Thyroid gland (tissue), 4 donors: ENCODE data around the gene CRTC3. TPM values are rescaled to one million over a fixed set of nuclear protein-coding genes. Genes with fewer than 3 reads are reported as not detected.
A peak's percentile ranks its signal among the peaks of the same experiment; 100 is the strongest.
"Not testable (repeated sequence)": the region's sequence is repeated elsewhere in the genome, so short reads cannot be mapped to it uniquely, and the experiment has no call there.

Experiments
- DNase-seq, 2 donors: peaks; one replicate each; pipeline ENCODE4 v3.0.0-alpha.2; 2019
- H3K27ac ChIP-seq, 3 donors: fragments of 200-600 bp; sonication (generic); 1 replicate in 2 of 3; 2 replicates in 1 of 3; pipeline ENCODE4 v1.5.1; 2016 to 2019; ENCODE audit warnings: mild to moderate bottlenecking in 1 of 3, moderate library complexity in 1 of 3
- H3K27me3 ChIP-seq: fragments of 200-600 bp; sonication (generic); one replicate; pipeline ENCODE4 v1.5.1; 2019
- H3K36me3 ChIP-seq, 2 donors: fragments of 200-600 bp; sonication (generic); one replicate each; pipeline ENCODE4 v1.5.1; 2016 to 2019
- H3K4me1 ChIP-seq, 2 donors: fragments of 200-600 bp; sonication (generic); one replicate each; pipeline ENCODE4 v1.5.1; 2017 to 2019
- H3K4me3 ChIP-seq, 3 donors: fragments of 200-600 bp; sonication (generic); replicated peaks in 1 of 3; 1 replicate in 2 of 3; 2 replicates in 1 of 3; pipeline ENCODE4 v1.5.1; 2016; ENCODE audit warnings: mild to moderate bottlenecking in 1 of 3
- H3K9me3 ChIP-seq: fragments of 200-600 bp; sonication (generic); one replicate; pipeline ENCODE4 v1.5.1; 2017
- CTCF ChIP-seq, 6 experiments: fragments of 200-600 bp in 3 of 6; fragments of 450-650 bp in 3 of 6; sonication (generic) in 3 of 6; IDR thresholded peaks; one replicate each; pipeline ENCODE4 v1.5.1; 2016 to 2019; ENCODE audit warnings: antibody characterized with exemption in 6 of 6, mild to moderate bottlenecking in 2 of 6, inconsistent platforms in 1 of 6, moderate library complexity in 1 of 6
- POLR2A ChIP-seq, 2 donors: fragments of 450-650 bp; IDR thresholded peaks; one replicate each; pipeline ENCODE4 v1.6.1; 2017; ENCODE audit warnings: antibody characterized with exemption in 2 of 2, mild to moderate bottlenecking in 2 of 2, moderate library complexity in 1 of 2
- WGBS, 2 donors: methylation state at CpG; one replicate each; pipeline ENCODE4 v1.1.5; 2017; 5-methylcytosine and 5-hydroxymethylcytosine counted together
- intact Hi-C: fragments of 100-400 bp; cut with DNase I; formaldehyde crosslinking; loops from one replicate; pipeline ENCODE4 v1.15.1; 2023
- total RNA-seq, 4 donors: library from RNA; depleted of rRNA; stranded (reverse); fragments of >200 nt; gene quantifications; one replicate each; pipeline ENCODE4 v1.2.3, GENCODE V29; 2016

The CRTC3 gene
- total RNA-seq, 4 donors from 2014 or later, result 49.4 to 76.0 (median 62.6) TPM

GRCh38 chr15:90512276-90512675 lies 17.4 kb upstream of the CRTC3 start:
- WGBS, 2 donors, result 77 to 89% methylated on average over 2 of the region's 2 CpGs
- Histone ChIP-seq H3K27ac (no peak overlapping the region), H3K9me3 (no peaks in the 10 kb centered on the region), H3K27me3 (no peaks in the 10 kb centered on the region), H3K4me1 (peaks cover 0 to 13% of the 10 kb centered on the region in 2 donors), H3K4me3 (no peak overlapping the region), H3K36me3 (no peaks in the 10 kb centered on the region)
- TF ChIP-seq CTCF (IDR thresholded peaks at IDR 0.05), result no peak
- TF ChIP-seq POLR2A (IDR thresholded peaks at IDR 0.05), result no peak
- intact Hi-C loops, result no loop called here
- no peak for DNase-seq

GRCh38 chr15:90512981-90513380 lies 16.7 kb upstream of the CRTC3 start:
- intact Hi-C loops, result no loop called here
- Histone ChIP-seq H3K27me3 (no peaks in the 10 kb centered on the region), H3K4me3 (no peak overlapping the region), H3K27ac (no peak overlapping the region), H3K9me3 (no peaks in the 10 kb centered on the region), H3K4me1 (peaks cover 0 to 13% of the 10 kb centered on the region in 2 donors), H3K36me3 (no peaks in the 10 kb centered on the region)
- peak; percentile 51 to 58 for DNase-seq
- WGBS, 2 donors, result 34 to 56% methylated on average over 3 of the region's 3 CpGs
- TF ChIP-seq CTCF (IDR thresholded peaks at IDR 0.05) (no peak), POLR2A (IDR thresholded peaks at IDR 0.05) (no peak)

- 89 to 97% methylated on average over 2 of the region's 2 CpGs for WGBS, 2 donors
These were observed 16.3 kb upstream of the CRTC3 start for GRCh38 chr15:90513448-90513847.

GRCh38 chr15:90513893-90514292 lies 15.8 kb upstream of the CRTC3 start:
- H3K9me3 ChIP-seq, H3K36me3 ChIP-seq, H3K27me3 ChIP-seq, H3K27ac ChIP-seq, H3K4me3 ChIP-seq, DNase-seq, intact Hi-C loops: not testable (repeated sequence)
- WGBS, 2 donors, result 63 to 75% methylated on average over 2 of the region's 2 CpGs
- peaks cover 0 to 13% of the 10 kb centered on the region in 2 donors for H3K4me1 ChIP-seq

More at GRCh38 chr15:90513448-90513847, 16.3 kb upstream of the CRTC3 start:
- Histone ChIP-seq H3K4me1 (peaks cover 0 to 13% of the 10 kb centered on the region in 2 donors), H3K9me3 (no peaks in the 10 kb centered on the region), H3K27ac (no peak overlapping the region), H3K27me3 (no peaks in the 10 kb centered on the region), H3K36me3 (no peaks in the 10 kb centered on the region), H3K4me3 (no peak overlapping the region)
- intact Hi-C loops, result no loop called here
- no peak for DNase-seq
- TF ChIP-seq POLR2A (IDR thresholded peaks at IDR 0.05), result no peak
- TF ChIP-seq CTCF (IDR thresholded peaks at IDR 0.05), result no peak

GRCh38 chr15:90519688-90520087 lies 10.0 kb upstream of the CRTC3 start:
- intact Hi-C loops, result no loop called here
- no peak for TF ChIP-seq POLR2A (IDR thresholded peaks at IDR 0.05)
- TF ChIP-seq CTCF (IDR thresholded peaks at IDR 0.05), result no peak
- Histone ChIP-seq H3K9me3 (no peaks in the 10 kb centered on the region), H3K4me3 (no peak overlapping the region), H3K4me1 (peaks cover 0 to 4% of the 10 kb centered on the region in 2 donors), H3K27ac (no peak overlapping the region), H3K36me3 (no peaks in the 10 kb centered on the region), H3K27me3 (no peaks in the 10 kb centered on the region)
- 83 to 97% methylated on average over 1 of the region's 1 CpG for WGBS, 2 donors
- DNase-seq, result no peak

GRCh38 chr15:90520365-90520764 lies 9.4 kb upstream of the CRTC3 start:
- no peaks in the 10 kb centered on the region for H3K9me3 ChIP-seq
- H3K27me3 ChIP-seq, result no peaks in the 10 kb centered on the region
- H3K4me3 ChIP-seq, result no peak overlapping the region
- DNase-seq, result no peak
- H3K36me3 ChIP-seq, result no peaks in the 10 kb centered on the region
- 84 to 85% methylated on average over 5 of the region's 5 CpGs for WGBS, 2 donors
- TF ChIP-seq POLR2A (IDR thresholded peaks at IDR 0.05), result no peak
- no peak overlapping the region for H3K27ac ChIP-seq
- intact Hi-C loops, result no loop called here
- H3K4me1 ChIP-seq, result peaks cover 0 to 4% of the 10 kb centered on the region in 2 donors
